ENCODE data around the gene DPP7.

The DPP7 gene

DNA sequence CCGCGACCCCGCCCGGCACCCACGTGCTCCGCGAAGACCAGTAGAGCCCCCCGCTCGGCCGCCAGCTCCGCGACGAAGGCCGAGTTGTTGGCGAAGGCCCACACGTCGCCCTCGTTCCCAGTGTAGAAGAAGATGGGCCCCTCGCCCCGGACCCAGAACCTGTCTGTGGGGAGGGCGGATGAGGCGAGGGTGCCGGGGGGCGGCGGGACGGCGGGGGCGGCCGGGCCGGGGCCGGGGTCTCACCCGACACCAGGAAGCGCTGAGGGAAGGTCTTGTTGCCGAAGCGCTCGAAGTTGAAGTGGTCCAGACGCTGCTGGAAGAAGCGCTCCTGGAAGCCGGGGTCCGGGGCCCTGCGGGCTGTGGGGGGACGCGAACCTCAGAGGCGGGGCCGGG is 317 bp downstream of the DPP7 start:
- no peak for DNase-seq

DNA sequence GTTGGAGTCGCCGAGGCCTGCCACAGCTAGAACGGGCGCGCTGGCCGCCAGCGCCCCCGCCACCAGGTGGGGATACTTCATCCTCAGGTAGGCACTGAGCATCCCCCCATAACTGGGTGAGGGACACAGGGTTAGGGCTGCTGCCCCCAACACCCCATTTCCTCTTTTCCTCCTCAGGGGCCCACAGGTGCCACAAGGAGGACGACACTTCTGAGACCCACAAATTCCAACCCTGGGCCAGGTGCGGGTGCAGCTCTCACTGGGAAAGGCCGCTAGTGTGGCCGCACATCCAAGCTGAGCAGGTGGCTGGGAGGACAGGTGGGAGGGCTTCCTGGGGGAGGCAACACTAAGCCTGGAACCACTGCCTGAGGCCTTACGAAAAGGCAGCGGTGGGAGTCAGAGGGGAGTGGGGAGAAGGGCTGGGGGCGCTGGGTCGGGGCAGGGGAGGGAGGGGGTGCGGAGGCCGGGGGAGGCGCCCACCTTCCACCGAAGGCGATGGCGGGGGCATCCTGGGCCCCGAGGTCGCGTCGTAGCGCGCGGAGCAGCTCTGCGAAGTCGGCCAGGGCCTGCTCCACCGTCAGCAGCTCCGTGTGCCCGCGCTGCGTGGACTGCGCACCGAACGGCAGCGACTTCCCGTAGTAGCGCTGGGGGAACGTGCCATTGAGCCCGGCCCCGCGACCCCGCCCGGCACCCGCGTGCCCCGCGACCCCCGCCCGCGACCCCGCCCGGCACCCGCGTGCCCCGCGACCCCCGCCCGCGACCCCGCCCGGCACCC is 961 bp downstream of the DPP7 start:
- Histone ChIP-seq H3K36me3 (ENCODE audit: control insufficient read depth in 1 of 2, insufficient read depth in 2 of 2, low read depth in 1 of 2, low read length in 2 of 2) (peaks cover 40 to 56% of the 10 kb centered on the region in 2 experiments), H3K14ac (ENCODE audit: low read length in 2 of 2) (no peak overlapping the region), H3K4me3 (ENCODE audit: insufficient read depth in 1 of 2, low read depth in 1 of 2, low read length in 2 of 2) (no peak overlapping the region), H2BK15ac (ENCODE audit: low read depth, poor library complexity, severe bottlenecking) (no peak overlapping the region), H3K9ac (ENCODE audit: low read length) (no peak overlapping the region), H2BK5ac (ENCODE audit: low read depth, low read length, poor library complexity, severe bottlenecking) (no peak overlapping the region), H4K91ac (ENCODE audit: low read length) (no peak overlapping the region), H3K4ac (ENCODE audit: low read depth in 1 of 2, low read length in 2 of 2) (no peak overlapping the region), H2AK5ac (ENCODE audit: low read length, severe bottlenecking) (no peak overlapping the region), H2BK120ac (ENCODE audit: low read depth, low read length) (no peak overlapping the region), H3K79me1 (replicated peaks; ENCODE audit: low read length, poor library complexity, severe bottlenecking) (peaks cover 6% of the 10 kb centered on the region), H3K4me1 (ENCODE audit: control insufficient read depth, insufficient read depth, low read depth, low read length) (peaks cover 18% of the 10 kb centered on the region), H3K9me3 (ENCODE audit: control insufficient read depth, low read length) (no peaks in the 10 kb centered on the region), H3K27ac (ENCODE audit: low read length, poor library complexity, severe bottlenecking) (no peak overlapping the region), H3K4me2 (ENCODE audit: low read length, poor library complexity, severe bottlenecking) (no peak overlapping the region), H3K27me3 (ENCODE audit: control insufficient read depth in 1 of 2, insufficient read depth in 1 of 2, low read length in 2 of 2) (no peaks in the 10 kb centered on the region), H3K18ac (ENCODE audit: low read depth in 1 of 2, low read length in 2 of 2) (no peak overlapping the region), H4K8ac (ENCODE audit: low read length) (peak overlapping the region; percentile 47), H2BK12ac (ENCODE audit: low read length in 2 of 2) (no peak overlapping the region), H3K23ac (ENCODE audit: low read length in 2 of 2) (no peak overlapping the region), H2AFZ (ENCODE audit: low read depth, low read length) (no peak overlapping the region)
- no peak for DNase-seq
- 86% methylated on average over 21 of the region's 66 CpGs for WGBS

More for the DNA sequence above, 317 bp downstream of the DPP7 start:
- no peaks in the 10 kb centered on the region for H3K27me3 ChIP-seq (ENCODE audit: control insufficient read depth in 1 of 2, insufficient read depth in 1 of 2, low read length in 2 of 2)
- no peak overlapping the region for H2BK15ac ChIP-seq (ENCODE audit: low read depth, poor library complexity, severe bottlenecking)
- peak overlapping the region; percentile 55 for H2BK120ac ChIP-seq (ENCODE audit: low read depth, low read length)
- 21% methylated on average over 29 of the region's 45 CpGs for WGBS
- no peak overlapping the region for H4K91ac ChIP-seq (ENCODE audit: low read length)
- H2BK12ac ChIP-seq (ENCODE audit: low read length in 2 of 2) = no peak overlapping the region
- no peak overlapping the region for H2BK5ac ChIP-seq (ENCODE audit: low read depth, low read length, poor library complexity, severe bottlenecking)
- peak overlapping the region in 1 of 2 experiments; percentile 64 for H3K18ac ChIP-seq (ENCODE audit: low read depth in 1 of 2, low read length in 2 of 2)
- no peaks in the 10 kb centered on the region for H3K9me3 ChIP-seq (ENCODE audit: control insufficient read depth, low read length)
- peak overlapping the region; percentile 53 to 73 for H3K4me3 ChIP-seq (ENCODE audit: insufficient read depth in 1 of 2, low read depth in 1 of 2, low read length in 2 of 2)
- no peak overlapping the region for H3K14ac ChIP-seq (ENCODE audit: low read length in 2 of 2)
- no peak overlapping the region for H2AK5ac ChIP-seq (ENCODE audit: low read length, severe bottlenecking)
- no peak overlapping the region for H3K27ac ChIP-seq (ENCODE audit: low read length, poor library complexity, severe bottlenecking)
- no peak overlapping the region for H3K4ac ChIP-seq (ENCODE audit: low read depth in 1 of 2, low read length in 2 of 2)
- no peak overlapping the region for H3K23ac ChIP-seq (ENCODE audit: low read length in 2 of 2)
- peaks cover 33 to 50% of the 10 kb centered on the region in 2 experiments for H3K36me3 ChIP-seq (ENCODE audit: control insufficient read depth in 1 of 2, insufficient read depth in 2 of 2, low read depth in 1 of 2, low read length in 2 of 2)
- peak overlapping the region; percentile 47 for H4K8ac ChIP-seq (ENCODE audit: low read length)
- peak overlapping the region; percentile 91 for H3K4me2 ChIP-seq (ENCODE audit: low read length, poor library complexity, severe bottlenecking)
- H3K79me1 ChIP-seq (replicated peaks; ENCODE audit: low read length, poor library complexity, severe bottlenecking) = peaks cover 6% of the 10 kb centered on the region
- H3K4me1 ChIP-seq (ENCODE audit: control insufficient read depth, insufficient read depth, low read depth, low read length) = peaks cover 18% of the 10 kb centered on the region
- H2AFZ ChIP-seq (ENCODE audit: low read depth, low read length) = no peak overlapping the region
- peak overlapping the region; percentile 62 for H3K9ac ChIP-seq (ENCODE audit: low read length)

DNA sequence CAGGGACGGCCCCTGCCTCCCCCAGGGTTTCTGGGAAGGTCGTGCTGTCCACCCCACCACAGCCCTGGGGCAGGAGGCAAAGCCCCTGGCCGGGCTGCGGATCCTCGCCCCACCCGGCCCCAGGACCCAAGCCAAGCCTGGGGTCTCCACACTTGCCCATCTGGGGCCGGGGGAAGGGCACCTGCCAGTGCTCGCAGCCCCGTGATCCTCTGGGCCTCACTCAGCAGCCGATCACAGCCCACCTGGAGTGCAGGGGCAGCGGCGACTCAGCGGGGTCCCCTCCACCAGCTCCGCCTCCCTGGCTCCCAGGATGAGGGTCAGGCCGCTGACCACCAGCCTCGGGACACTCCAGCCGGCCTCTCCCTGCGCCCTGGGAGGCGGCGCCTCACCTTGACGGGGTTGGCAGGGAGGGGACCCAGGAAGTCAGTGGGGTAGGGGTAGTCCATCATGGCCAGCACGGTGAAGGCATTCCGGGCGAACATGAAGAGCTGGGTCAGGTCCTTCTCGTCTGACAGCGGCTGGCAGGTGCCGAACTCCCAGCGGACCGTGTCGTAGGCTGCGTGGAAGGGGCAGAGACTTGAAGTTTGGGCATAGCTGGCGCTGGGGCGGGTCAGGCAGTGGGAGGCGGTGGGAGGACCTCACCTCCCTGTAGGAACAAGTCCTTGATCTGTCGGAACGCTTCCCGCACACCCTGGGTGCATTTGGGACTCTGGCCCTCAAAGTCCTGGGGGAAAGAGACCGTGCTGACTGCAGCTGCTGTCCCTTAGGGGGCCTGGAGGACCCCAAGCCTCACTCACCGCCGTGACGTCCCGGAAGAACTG is 1.8 kb downstream of the DPP7 start:
- no peak overlapping the region for H2BK5ac ChIP-seq (ENCODE audit: low read depth, low read length, poor library complexity, severe bottlenecking)
- H2AFZ ChIP-seq (ENCODE audit: low read depth, low read length) = no peak overlapping the region
- peaks cover 48 to 64% of the 10 kb centered on the region in 2 experiments for H3K36me3 ChIP-seq (ENCODE audit: control insufficient read depth in 1 of 2, insufficient read depth in 2 of 2, low read depth in 1 of 2, low read length in 2 of 2)
- no peak overlapping the region for H3K23ac ChIP-seq (ENCODE audit: low read length in 2 of 2)
- no peak overlapping the region for H2BK120ac ChIP-seq (ENCODE audit: low read depth, low read length)
- H2BK15ac ChIP-seq (ENCODE audit: low read depth, poor library complexity, severe bottlenecking) = no peak overlapping the region
- H3K4me3 ChIP-seq (ENCODE audit: insufficient read depth in 1 of 2, low read depth in 1 of 2, low read length in 2 of 2) = no peak overlapping the region
- H3K9ac ChIP-seq (ENCODE audit: low read length) = no peak overlapping the region
- H3K79me1 ChIP-seq (replicated peaks; ENCODE audit: low read length, poor library complexity, severe bottlenecking) = peaks cover 6% of the 10 kb centered on the region
- no peak overlapping the region for H3K18ac ChIP-seq (ENCODE audit: low read depth in 1 of 2, low read length in 2 of 2)
- no peak overlapping the region for H3K14ac ChIP-seq (ENCODE audit: low read length in 2 of 2)
- H4K91ac ChIP-seq (ENCODE audit: low read length) = no peak overlapping the region
- no peak overlapping the region for H3K27ac ChIP-seq (ENCODE audit: low read length, poor library complexity, severe bottlenecking)
- 93% methylated on average over 42 of the region's 42 CpGs for WGBS
- no peak overlapping the region for H3K4ac ChIP-seq (ENCODE audit: low read depth in 1 of 2, low read length in 2 of 2)
- H3K9me3 ChIP-seq (ENCODE audit: control insufficient read depth, low read length) = no peaks in the 10 kb centered on the region
- H3K27me3 ChIP-seq (ENCODE audit: control insufficient read depth in 1 of 2, insufficient read depth in 1 of 2, low read length in 2 of 2) = no peaks in the 10 kb centered on the region
- peaks cover 18% of the 10 kb centered on the region for H3K4me1 ChIP-seq (ENCODE audit: control insufficient read depth, insufficient read depth, low read depth, low read length)
- no peak overlapping the region for H4K8ac ChIP-seq (ENCODE audit: low read length)
- no peak overlapping the region for H2BK12ac ChIP-seq (ENCODE audit: low read length in 2 of 2)
- no peak overlapping the region for H2AK5ac ChIP-seq (ENCODE audit: low read length, severe bottlenecking)
- no peak overlapping the region for H3K4me2 ChIP-seq (ENCODE audit: low read length, poor library complexity, severe bottlenecking)
- DNase-seq = no peak

Measured in mesenchymal stem cell (in vitro differentiated cells and primary cell).